Neural cell (in vitro differentiated cells): ENCODE measurements around the gene GFRA1.
"Not testable (repeated sequence)": the region's sequence is repeated elsewhere in the genome, so short reads cannot be mapped to it uniquely, and the experiment has no call there.

Experiments
- CTCF ChIP-seq: fragments of 450-650 bp; IDR thresholded peaks from 2 replicates; pipeline ENCODE4 v1.5.1; 2014; ENCODE audit warnings: antibody characterized with exemption, mild to moderate bottlenecking, moderate library complexity; ENCODE audit not compliant: poor library complexity, severe bottlenecking
- RAD21 ChIP-seq: fragments of 450-650 bp; conservative IDR thresholded peaks from 2 replicates; pipeline ENCODE4 v1.6.1; 2014; ENCODE audit warnings: antibody characterized with exemption, mild to moderate bottlenecking, moderate library complexity

GRCh38 chr10:116052522-116052921 is 220.5 kb downstream of the GFRA1 start:
- TF ChIP-seq CTCF, RAD21: not testable (repeated sequence)
